Muscle of back (tissue), 11 donors: ENCODE data around the gene FALEC. TPM values are rescaled to one million over a fixed set of nuclear protein-coding genes. Genes with fewer than 3 reads are reported as not detected.

ENCODE experiments used
- DNase-seq, 3 donors: peaks; one replicate each; pipeline versions ENCODE4 v3.0.0 to v3.0.0-alpha.2; 2013
- polyA plus RNA-seq, 10 donors: library from polyadenylated mRNA; unstranded; fragments of 120-200 nt; gene quantifications; one replicate each; pipeline ENCODE4 v1.2.1, GENCODE V29; 2013; ENCODE audit not compliant: insufficient read length in 10 of 10

Gene FALEC
- polyA plus RNA-seq, 10 donors = 0.43 to 0.99 (median 0.65) TPM; not detected in 2

DNA sequence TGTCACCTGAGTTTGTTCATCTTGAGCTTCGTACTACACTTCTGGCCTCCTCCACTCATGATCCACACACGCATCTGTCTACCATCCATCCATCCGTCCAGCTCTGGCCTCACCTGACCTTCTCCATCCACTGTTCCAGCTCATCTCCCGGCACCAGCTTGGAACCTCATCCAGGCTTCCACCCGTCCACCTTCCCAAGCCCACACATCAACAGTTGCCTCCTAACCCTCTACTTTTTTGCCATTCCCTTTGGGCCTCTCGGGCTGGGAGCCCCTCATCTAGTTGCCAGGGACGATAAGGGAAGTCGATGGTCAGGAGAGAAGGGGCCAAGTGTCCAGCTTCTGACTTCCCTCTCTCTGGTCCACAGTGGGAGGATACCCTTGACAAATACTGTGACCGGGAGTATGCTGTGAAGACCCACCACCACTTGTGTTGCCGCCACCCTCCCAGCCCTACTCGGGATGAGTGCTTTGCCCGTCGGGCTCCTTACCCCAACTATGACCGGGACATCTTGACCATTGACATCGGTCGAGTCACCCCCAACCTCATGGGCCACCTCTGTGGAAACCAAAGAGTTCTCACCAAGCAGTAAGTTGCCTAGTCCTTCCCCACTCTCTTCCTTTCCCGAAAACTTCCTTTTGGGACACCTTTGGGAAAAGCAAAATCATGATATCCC, 3.4 kb upstream of the FALEC start:
- DNase-seq = no peak

GRCh38 chr1:150512846-150513245, 2.7 kb upstream of the FALEC start:
- no peak for DNase-seq

GRCh38 chr1:150513351-150513791, 2.2 kb upstream of the FALEC start:
- DNase-seq = no peak

- no peak for DNase-seq
Observed at GRCh38 chr1:150514260-150514659, 1.3 kb upstream of the FALEC start.

GRCh38 chr1:150514913-150515327, 632 bp upstream of the FALEC start:
- no peak for DNase-seq

- DNase-seq = peak in 1 of 3 donors; percentile 64
Observed at GRCh38 chr1:150516050-150516591, 569 bp downstream of the FALEC start.

DNA sequence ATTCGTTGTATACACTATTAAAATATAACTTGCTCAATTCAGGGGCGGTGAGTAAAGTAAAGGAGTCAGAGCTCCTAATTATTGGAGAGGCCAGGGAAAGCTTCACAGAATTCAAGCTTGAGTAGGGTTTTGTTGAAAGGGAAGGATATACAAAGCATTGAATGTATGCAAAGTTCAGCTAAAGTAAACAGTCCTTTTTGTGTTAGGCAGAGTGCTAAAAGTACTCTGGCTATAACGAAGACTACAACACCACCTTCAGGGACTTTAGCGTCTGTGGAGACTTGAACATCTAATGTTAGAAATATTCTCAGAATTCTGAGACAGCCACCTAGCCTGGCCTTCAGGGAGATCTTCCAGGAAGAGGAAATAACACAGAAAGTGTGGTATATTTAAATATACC, 1.1 kb downstream of the FALEC start:
- DNase-seq = no peak

DNA sequence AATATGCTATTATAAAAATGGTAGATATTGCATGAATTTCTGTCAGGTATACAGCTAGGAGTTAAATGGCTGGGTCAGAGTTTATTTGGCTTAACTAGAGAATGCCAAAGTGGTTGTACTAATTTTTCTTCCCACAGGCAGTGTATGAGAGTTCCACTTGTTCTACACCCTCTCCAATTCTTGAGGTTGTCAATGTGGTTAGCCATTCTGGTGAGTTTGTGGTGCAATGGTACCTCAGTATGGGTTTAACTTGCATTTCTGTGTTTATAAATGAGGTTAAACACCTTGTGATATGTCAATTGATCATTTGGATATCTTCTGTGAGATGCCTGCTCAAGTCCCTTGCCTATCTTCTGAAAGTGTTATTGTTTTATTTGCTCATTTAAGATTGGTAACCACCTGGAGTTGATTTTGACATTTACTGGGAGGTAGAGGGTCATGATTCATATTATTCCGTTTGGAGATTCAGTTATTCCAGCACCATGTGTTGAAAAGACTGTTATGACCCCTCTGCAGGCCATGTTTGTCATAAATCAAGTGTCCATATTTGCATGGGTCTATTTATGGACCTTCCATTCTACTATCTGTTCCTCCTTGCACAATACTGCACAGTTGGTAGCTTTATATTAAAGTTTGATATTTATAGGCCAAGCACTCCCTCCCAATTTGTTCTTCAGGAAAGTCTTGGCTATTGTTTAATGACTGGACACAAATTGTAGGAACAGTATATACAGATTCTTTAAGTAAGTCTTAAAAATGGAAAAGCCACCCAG, 5.8 kb downstream of the FALEC start:
- DNase-seq = no peak

GRCh38 chr1:150525348-150525747, 9.8 kb downstream of the FALEC start:
- DNase-seq = no peak

- DNase-seq = no peak
Observed at GRCh38 chr1:150528196-150528595, 12.6 kb downstream of the FALEC start.

DNA sequence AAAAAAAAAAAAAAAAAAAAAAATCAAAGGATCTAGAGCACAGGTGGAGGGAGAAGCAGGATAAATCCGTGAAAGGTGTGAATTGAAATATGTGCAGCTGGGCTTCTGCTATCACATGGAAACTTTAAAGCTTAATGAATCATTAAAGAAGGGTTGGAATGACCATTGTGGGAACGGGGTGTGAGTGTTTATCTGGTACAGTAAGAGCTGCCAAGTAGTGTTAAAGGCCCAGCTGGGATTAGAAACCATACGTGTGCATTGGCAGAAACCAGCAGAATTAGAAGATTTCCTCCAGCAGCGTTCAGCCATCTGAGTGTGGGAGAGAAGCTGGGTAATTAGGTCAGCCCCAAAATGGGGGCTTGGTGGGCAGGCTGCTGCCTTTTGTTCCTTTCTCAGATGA, 13.5 kb downstream of the FALEC start:
- DNase-seq = peak in 1 of 3 donors; percentile 66

DNA sequence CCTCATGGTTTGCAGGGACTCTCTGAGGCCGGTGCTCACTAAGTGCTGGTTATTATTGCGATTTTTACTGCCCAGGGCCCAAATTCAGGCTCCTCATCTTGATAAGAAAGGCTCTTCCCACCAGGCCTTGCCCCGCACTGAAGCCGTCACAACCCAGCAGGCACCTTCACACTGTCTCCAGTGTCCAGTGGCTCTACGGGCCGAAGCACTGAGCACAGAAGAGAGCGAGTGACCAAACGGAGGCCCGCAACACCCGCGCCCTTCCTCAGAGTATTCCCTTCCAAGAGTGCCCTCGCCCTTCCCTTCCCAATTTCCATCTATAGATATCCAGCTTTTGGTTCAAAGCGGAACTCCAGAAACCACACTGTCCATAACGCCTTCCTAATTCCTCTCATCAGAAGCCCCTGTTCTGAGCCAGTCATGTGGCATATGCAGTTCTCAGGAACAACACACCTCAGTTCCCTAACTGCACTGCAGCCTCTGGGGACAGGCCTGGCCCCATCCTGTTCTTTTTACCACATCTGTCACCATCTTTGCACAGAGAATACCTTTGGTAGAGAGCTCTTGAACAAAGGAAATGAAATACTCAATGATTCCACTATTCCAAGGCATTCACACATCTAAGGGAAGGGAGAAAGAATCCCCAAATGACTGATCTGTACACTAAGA, 15.1 kb downstream of the FALEC start:
- DNase-seq = no peak

- peak in 1 of 3 donors; percentile 47 for DNase-seq
Observed at GRCh38 chr1:150532860-150533259, 17.3 kb downstream of the FALEC start.

DNA sequence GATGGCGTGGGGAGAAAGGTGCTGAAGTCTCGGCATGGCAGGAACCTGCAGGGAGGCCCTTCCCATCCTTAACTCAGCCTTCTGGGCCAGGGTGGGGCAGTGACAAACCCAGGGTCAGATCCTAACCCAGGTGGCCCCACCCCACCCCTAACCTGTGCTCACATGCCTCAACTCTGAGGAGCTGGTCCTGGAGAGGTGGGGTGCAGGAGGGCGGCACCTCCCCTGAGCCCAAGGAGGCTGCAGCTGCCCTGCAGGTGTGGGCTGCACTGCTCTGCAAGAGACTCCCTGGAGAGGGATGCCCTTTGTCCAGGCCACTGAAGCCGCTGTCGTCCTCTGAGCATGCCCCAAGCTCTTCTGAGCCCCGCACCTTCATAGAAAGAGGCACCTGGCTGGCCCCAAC, 18.4 kb downstream of the FALEC start:
- no peak for DNase-seq

DNA sequence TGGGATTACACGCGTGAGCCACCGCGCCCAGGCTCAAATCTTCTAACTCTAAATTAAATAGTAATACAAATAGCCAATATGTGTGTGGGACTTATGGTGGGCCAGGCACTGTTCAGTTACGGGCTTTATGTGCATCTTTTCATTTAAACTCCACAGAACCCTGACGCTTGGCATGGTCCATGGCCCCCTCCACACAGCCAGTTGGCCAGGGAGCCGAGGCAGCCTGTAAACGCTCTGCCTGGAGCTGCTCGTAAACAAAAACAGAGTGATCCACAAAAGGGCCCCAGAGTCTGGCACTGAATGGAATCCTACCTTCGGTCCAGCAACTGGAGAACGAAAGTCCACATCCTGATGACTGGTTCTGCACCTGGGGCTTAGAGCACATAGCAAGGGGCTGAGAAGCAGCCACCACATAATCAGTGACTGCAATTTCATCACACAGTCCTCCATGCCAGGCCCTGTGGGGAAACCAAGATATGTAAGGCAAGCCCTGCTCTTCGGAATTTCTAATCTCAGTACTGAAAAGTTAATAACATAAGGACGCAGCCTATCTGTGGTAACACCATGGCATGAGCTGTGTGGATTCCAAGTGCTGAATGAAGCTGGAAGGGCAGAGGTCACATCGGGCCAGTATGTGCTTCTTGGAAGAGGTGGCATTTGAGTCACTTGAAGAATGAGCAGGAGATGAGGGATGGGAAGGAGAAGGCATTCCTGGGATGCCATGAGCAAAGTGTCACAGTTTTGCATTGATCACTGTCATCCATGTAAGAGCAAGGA, 20.1 kb downstream of the FALEC start:
- DNase-seq = peak in 1 of 3 donors; percentile 18

- no peak for DNase-seq
Observed at GRCh38 chr1:150536836-150537731, 21.5 kb downstream of the FALEC start.

- peak; percentile 75 to 84 (median 77) for DNase-seq
Observed at GRCh38 chr1:150537732-150538684, 22.5 kb downstream of the FALEC start.

DNA sequence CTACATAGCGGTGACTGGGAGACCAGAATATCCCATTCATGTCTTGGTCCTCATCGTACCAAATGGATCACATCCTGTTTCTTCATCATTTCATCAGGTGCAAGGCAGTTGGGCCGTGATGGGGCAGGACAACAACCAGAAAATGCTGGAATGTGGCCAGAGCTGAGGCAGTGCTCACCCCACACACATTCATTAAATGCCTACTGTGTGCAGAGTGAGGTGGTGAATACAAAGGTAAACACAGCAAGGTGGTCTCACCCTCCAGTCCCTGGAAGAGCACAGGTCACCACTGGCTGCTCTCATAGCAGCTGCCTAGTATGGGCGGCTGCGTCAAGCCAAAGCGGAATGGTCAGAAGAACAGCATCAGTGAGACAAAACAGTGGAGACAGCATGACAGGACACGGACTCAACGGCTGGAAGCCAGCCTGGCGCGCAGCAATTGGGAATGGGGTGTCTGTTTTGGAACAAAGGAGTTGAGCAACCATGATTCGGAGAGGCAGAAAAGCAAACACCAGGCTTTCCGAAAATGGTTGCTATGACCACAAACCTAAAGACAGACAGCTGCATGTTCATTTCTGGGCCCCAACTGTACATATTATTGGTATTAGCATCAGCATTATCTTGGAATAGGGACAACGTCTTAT, 28.1 kb downstream of the FALEC start:
- DNase-seq = peak in 2 of 3 donors; percentile 75 to 85

DNA sequence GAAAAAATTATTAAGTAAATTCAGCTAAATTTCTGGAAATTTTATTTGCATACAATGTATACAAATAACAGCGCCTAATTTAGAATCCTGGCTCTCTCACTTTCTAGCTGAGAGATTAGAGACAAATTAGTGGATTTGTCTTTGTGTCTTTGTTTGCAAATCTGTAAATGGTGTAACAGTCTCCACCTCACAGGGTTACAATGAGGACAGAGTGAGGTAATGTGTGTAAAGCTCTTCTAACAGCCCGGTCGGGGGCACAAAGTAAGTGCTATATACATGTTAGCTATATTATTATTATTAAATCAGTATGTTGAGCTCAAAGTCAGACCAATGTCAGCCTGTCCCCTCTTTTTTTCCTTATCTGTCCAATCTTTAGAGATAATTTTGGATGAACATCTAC, 28.7 kb downstream of the FALEC start:
- peak in 1 of 3 donors; percentile 68 for DNase-seq
